K562 (cell line): Measurements from ENCODE around the gene LILRA5. TPM values are rescaled to one million over a fixed set of nuclear protein-coding genes. Genes with fewer than 3 reads are reported as not detected.

Experiments
- ATAC-seq: fragments of 200-7000 bp; cut with Tn5 transposase; 3 replicates; pipeline ENCODE4 v1.9.1; 2020; ENCODE audit warnings: moderate library complexity
- BruUV-seq: library from RNA; stranded (reverse); fragments of 400-500 nt; replicated peaks from 2 replicates; lab custom pipeline; 2021; lab: Mats Ljungman, UMichigan
- CTCF ChIA-PET: fragments of 300-600 bp; formaldehyde crosslinking; extraction: SDS; loops from one replicate; lab custom pipeline; 2021; ENCODE audit warnings: low intra/inter-chr PET ratio; lab: Yijun Ruan, JAX
- POLR2A ChIA-PET: fragments of 300-600, 350-650 bp; sonication (Branson Sonifier 250); formaldehyde crosslinking; extraction: SDS; loops from one replicate; lab custom pipeline; 2021; ENCODE audit warnings: antibody characterized with exemption, inconsistent platforms; lab: Yijun Ruan, JAX
- DNase-seq, 4 experiments: peaks; one replicate each; pipeline versions ENCODE4 v3.0.0 to v3.0.0-alpha.2; 2011 to 2018; ENCODE audit warnings: low spot score in 3 of 4, mixed read lengths in 3 of 4; ENCODE audit errors: extremely low read depth in 1 of 4
- FAIRE-seq: peaks from 2 replicates; lab custom pipeline; 2011; peaks lifted over from hg19 to GRCh38; lab: Jason Lieb, UNC
- H2AFZ ChIP-seq: 2 replicates; pipeline ENCODE4 v1.6.0; 2011; ENCODE audit warnings: low read depth, low read length, control low read depth, inconsistent platforms
- H3K27ac ChIP-seq: fragments of 200-600 bp; 3 replicates; pipeline ENCODE4 v1.8.0; 2011; ENCODE audit warnings: low read depth, mild to moderate bottlenecking, control low read depth, inconsistent platforms, low read length, moderate library complexity, mixed read lengths; ENCODE audit errors: extremely low read depth
- H3K27me3 ChIP-seq, 2 experiments: fragments of 300-600 bp in 1 of 2; 2 replicates in 1 of 2; 3 replicates in 1 of 2; pipeline versions ENCODE4 v1.6.0 to v1.8.0; 2011; ENCODE audit warnings: inconsistent platforms in 2 of 2, low read length in 2 of 2, mild to moderate bottlenecking in 1 of 2, mixed read lengths in 1 of 2, moderate library complexity in 1 of 2; ENCODE audit not compliant: control insufficient read depth in 2 of 2, insufficient read depth in 2 of 2
- H3K36me3 ChIP-seq: fragments of 300-600 bp; 3 replicates; pipeline ENCODE4 v1.8.0; 2011; ENCODE audit warnings: mild to moderate bottlenecking, low read length, inconsistent platforms; ENCODE audit not compliant: control insufficient read depth, insufficient read depth
- H3K4me1 ChIP-seq, 2 experiments: fragments of 200-600 bp in 1 of 2; replicated peaks in 1 of 2; 2 replicates in 1 of 2; 3 replicates in 1 of 2; pipeline versions ENCODE4 v1.5.1 to v1.8.0; 2011; ENCODE audit warnings: inconsistent platforms in 2 of 2, low read length in 2 of 2, mild to moderate bottlenecking in 1 of 2, mixed read lengths in 1 of 2, moderate library complexity in 1 of 2; ENCODE audit not compliant: control insufficient read depth in 2 of 2, insufficient read depth in 2 of 2
- H3K4me2 ChIP-seq: 2 replicates; pipeline ENCODE4 v1.6.1; 2011; ENCODE audit warnings: low read length, control low read depth, inconsistent platforms, mixed read lengths; ENCODE audit not compliant: insufficient read depth
- H3K4me3 ChIP-seq: fragments of 200-600 bp; sonication (generic), shearing (Covaris generic); 2 replicates; pipeline ENCODE4 v1.5.1; 2016; ENCODE audit warnings: control low read depth, inconsistent platforms
- H3K79me2 ChIP-seq: fragments of 200-600 bp; 3 replicates; pipeline ENCODE4 v1.8.0; 2011; ENCODE audit warnings: low read length, inconsistent platforms; ENCODE audit not compliant: control insufficient read depth, insufficient read depth
- H3K9ac ChIP-seq, 2 experiments: 2 replicates each; pipeline versions ENCODE4 v1.6.0 to v1.6.1; 2011; ENCODE audit warnings: low read depth in 2 of 2, low read length in 2 of 2, control low read depth in 1 of 2, inconsistent platforms in 1 of 2, mild to moderate bottlenecking in 1 of 2, mixed read lengths in 1 of 2; ENCODE audit not compliant: insufficient read depth in 1 of 2
- H3K9me1 ChIP-seq: one replicate; pipeline ENCODE4 v1.6.0; 2011; ENCODE audit warnings: inconsistent platforms, mild to moderate bottlenecking, low read length, moderate library complexity; ENCODE audit not compliant: control insufficient read depth, insufficient read depth
- H3K9me3 ChIP-seq: replicated peaks from 2 replicates; pipeline ENCODE4 v1.5.1; 2011; ENCODE audit warnings: low read depth, low read length, inconsistent platforms; ENCODE audit not compliant: control insufficient read depth, insufficient read depth
- H4K20me1 ChIP-seq: replicated peaks from 2 replicates; pipeline ENCODE4 v1.6.1; 2011; ENCODE audit warnings: low read length, inconsistent platforms, mixed read lengths; ENCODE audit not compliant: control insufficient read depth, insufficient read depth
- ARID3A ChIP-seq: IDR thresholded peaks from 2 replicates; pipeline ENCODE4 v1.6.1; 2012; ENCODE audit warnings: low read depth, low read length, improper control_type of control experiment, borderline replicate concordance
- BDP1 ChIP-seq: IDR thresholded peaks from 3 replicates; pipeline ENCODE4 v1.6.1; 2011; ENCODE audit not compliant: insufficient read length, insufficient read depth
- CBFA2T2 ChIP-seq: fragments of 450-650 bp; conservative IDR thresholded peaks from 2 replicates; pipeline ENCODE4 v1.6.1; 2017; ENCODE audit warnings: mild to moderate bottlenecking
- FOXP4 ChIP-seq: sonication (generic); formaldehyde crosslinking; IDR thresholded peaks from 2 replicates; pipeline ENCODE4 v1.8.0; 2022; ENCODE audit warnings: mild to moderate bottlenecking, missing genetic modification reagents, borderline replicate concordance
- MTA3 ChIP-seq: fragments of 450-650 bp; formaldehyde crosslinking; IDR thresholded peaks from 2 replicates; pipeline ENCODE4 v1.6.1; 2017; ENCODE audit warnings: mild to moderate bottlenecking, borderline replicate concordance
- RNF219 ChIP-seq: fragments of 250-450 bp; sonication (Bioruptor Pico); IDR thresholded peaks from 2 replicates; pipeline ENCODE4 v1.5.0; 2022; ENCODE audit warnings: mild to moderate bottlenecking
- ZFP36 ChIP-seq: fragments of 150-350 bp; IDR thresholded peaks from 2 replicates; pipeline ENCODE4 v1.6.1; 2018; ENCODE audit warnings: low read length, low read depth; ENCODE audit not compliant: partially characterized antibody
- ZNF592 ChIP-seq: fragments of 450-650 bp; IDR thresholded peaks from 2 replicates; pipeline ENCODE4 v1.6.1; 2017; ENCODE audit warnings: antibody characterized with exemption, mild to moderate bottlenecking
- ZNF668 ChIP-seq: fragments of 250-450 bp; sonication (Bioruptor Pico); IDR thresholded peaks from 2 replicates; pipeline ENCODE4 v1.8.0; 2022; ENCODE audit warnings: mild to moderate bottlenecking, inconsistent platforms
- ZSCAN32 ChIP-seq: fragments of 450-650 bp; formaldehyde crosslinking; IDR thresholded peaks from 2 replicates; pipeline ENCODE4 v1.4.0; 2020; ENCODE audit warnings: mild to moderate bottlenecking, moderate library complexity
- WGBS: fragments of 100-300 bp; shearing (Covaris generic); methylation state at CpG from one replicate; pipeline ENCODE4 v1.1.6; 2016; ENCODE audit warnings: low coverage, mixed read lengths; ENCODE audit not compliant: insufficient coverage; ENCODE audit errors: missing lambda C conversion rate; 5-methylcytosine and 5-hydroxymethylcytosine counted together
- in situ Hi-C: fragments of 300-500 bp; cut with MboI; formaldehyde crosslinking; loops from 4 replicates; pipeline ENCODE4 v1.15.0; 2018; ENCODE audit warnings: inconsistent platforms, mixed read lengths
- intact Hi-C: fragments of 100-400 bp; cut with micrococcal nuclease; formaldehyde crosslinking; loops from 2 replicates; pipeline ENCODE4 v1.14.2; 2022
- polyA plus RNA-seq, 8 experiments: library from polyadenylated mRNA; depleted of rRNA in 4 of 8; stranded (reverse) in 5 of 8; unstranded in 3 of 8; fragments of >200 nt; fragmentation: Nextera tagmentation in 2 of 8; fragmentation: Illumina TruSeq in 1 of 8; extraction: Ambion mirVana in 2 of 8; extraction: Trizol in 1 of 8; gene quantifications; 2 replicates each; pipeline versions ENCODE4 v1.2.1 to v1.2.3, GENCODE V29; 2011 to 2014; ENCODE audit warnings: inconsistent platforms in 1 of 8, missing spikeins in 1 of 8
- total RNA-seq, 7 experiments: library from RNA; depleted of rRNA in 6 of 7; stranded (reverse); fragments of >200 nt in 6 of 7; fragmentation: Illumina TruSeq in 2 of 7; extraction: Trizol in 2 of 7; gene quantifications; 2 replicates each; pipeline versions ENCODE4 v1.2.1 to v1.2.3, GENCODE V29; 2011 to 2021; ENCODE audit warnings: low replicate concordance in 1 of 7

The LILRA5 gene
- total and polyA plus RNA-seq, 9 of the 15 experiments (the other 6 are each of a cell fraction or from before 2014, with no cell fraction given), result not detected

- ChIA-PET POLR2A (no interaction called here), CTCF (no interaction called here)
- ATAC-seq, result no peak
- no peak within 1 kb of the TSS for H3K27ac ChIP-seq
- no TSS peak for BruUV-seq
- in situ Hi-C loops (loop anchor here (5.0 kb wide), 1 partner anchor 351 kb away; the partner anchor contains the start of gene LILRB1), intact Hi-C loops (no loop called here)
- FAIRE-seq, result no peak
- no peaks in the 10 kb centered on the region for H3K9me1 ChIP-seq
- H4K20me1 ChIP-seq, result no peaks in the 10 kb centered on the region
- H3K27me3 ChIP-seq, result peaks cover 8 to 50% of the 10 kb centered on the region in 2 experiments
- no peaks in the 10 kb centered on the region for H3K36me3 ChIP-seq
- H3K4me3 ChIP-seq, result no peak within 1 kb of the TSS
- under 1% methylated on average over 11 of the region's 12 CpGs for WGBS
- no peaks in the 10 kb centered on the region for H3K4me1 ChIP-seq
- no peak for DNase-seq
- H3K9ac ChIP-seq, result no peak within 1 kb of the TSS
- no peaks in the 10 kb centered on the region for H3K79me2 ChIP-seq
- no peak within 1 kb of the TSS for H3K4me2 ChIP-seq
- no peaks in the 10 kb centered on the region for H3K9me3 ChIP-seq
- no peak within 1 kb of the TSS for H2AFZ ChIP-seq
- TF ChIP-seq ZNF592, result no peak
- no peak for TF ChIP-seq ZSCAN32
- TF ChIP-seq BDP1, result no peak
- no peak for TF ChIP-seq CBFA2T2
- TF ChIP-seq ARID3A, result no peak
- no peak for TF ChIP-seq ZFP36
- TF ChIP-seq ZNF668 (CRISPR knock-in tag), result no peak
- no peak for TF ChIP-seq RNF219
- no peak for TF ChIP-seq MTA3
- TF ChIP-seq FOXP4 (CRISPR knock-in tag), result no peak
These were observed 31.8 kb downstream of the LILRA5 start, which contains the start of gene LILRB2 for GRCh38 chr19:54281007-54281728. LILRB2 (minus strand) TSS chr19:54281110; CDS start chr19:54280496, 614 bp downstream.
